M059J (cell line): ENCODE results near the gene SERPINA3. TPM values are rescaled to one million over a fixed set of nuclear protein-coding genes. Genes with fewer than 3 reads are reported as not detected.

Source experiments
- DNase-seq: peaks from one replicate; pipeline ENCODE4 v3.0.0-alpha.2; 2012; ENCODE audit warnings: low read depth
- total RNA-seq: library from RNA; depleted of rRNA; stranded (reverse); fragments of >200 nt; shearing (Covaris generic); gene quantifications from 2 replicates; pipeline ENCODE4 v1.2.3, GENCODE V29; 2014

SERPINA3 gene
- total RNA-seq, 1 experiment from 2014 or later: 0.07 TPM

DNA sequence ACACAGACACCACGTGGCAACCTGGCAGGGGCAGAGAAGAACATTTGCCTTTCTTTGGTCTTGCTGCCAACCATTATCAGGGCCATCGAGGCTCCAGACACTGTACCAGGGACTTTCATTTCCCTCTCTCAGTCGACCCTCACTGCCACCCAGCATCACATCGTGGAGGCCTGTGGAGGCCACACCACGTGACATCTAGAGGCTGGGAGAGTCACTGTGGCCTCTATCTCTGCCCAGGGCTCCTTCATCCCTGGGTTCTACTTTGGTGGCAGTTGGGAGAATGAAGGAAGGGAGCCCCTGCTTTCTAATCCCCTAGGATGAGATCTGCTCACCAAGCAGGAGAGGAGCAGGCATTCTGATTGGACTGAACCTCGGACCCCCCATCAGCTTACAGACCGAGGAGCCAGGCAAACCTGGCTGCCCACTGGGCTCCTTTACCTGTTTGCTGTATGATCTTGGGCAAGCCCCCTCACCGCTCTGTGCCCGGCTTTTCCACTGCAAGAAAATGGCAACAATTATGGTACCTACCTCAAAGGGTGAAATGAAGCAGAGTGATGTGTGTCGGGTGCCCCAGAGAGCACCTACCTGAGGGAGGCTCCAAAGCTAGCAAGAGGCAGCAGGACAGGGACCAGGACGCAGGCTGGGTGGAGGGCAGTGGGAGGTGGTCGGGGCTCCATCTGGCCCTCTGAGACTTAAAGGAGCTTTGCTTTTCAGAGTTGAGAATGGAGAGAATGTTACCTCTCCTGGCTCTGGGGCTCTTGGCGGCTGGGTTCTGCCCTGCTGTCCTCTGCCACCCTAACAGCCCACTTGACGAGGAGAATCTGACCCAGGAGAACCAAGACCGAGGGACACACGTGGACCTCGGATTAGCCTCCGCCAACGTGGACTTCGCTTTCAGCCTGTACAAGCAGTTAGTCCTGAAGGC is 1.8 kb downstream of the SERPINA3 start:
- no peak for DNase-seq

DNA sequence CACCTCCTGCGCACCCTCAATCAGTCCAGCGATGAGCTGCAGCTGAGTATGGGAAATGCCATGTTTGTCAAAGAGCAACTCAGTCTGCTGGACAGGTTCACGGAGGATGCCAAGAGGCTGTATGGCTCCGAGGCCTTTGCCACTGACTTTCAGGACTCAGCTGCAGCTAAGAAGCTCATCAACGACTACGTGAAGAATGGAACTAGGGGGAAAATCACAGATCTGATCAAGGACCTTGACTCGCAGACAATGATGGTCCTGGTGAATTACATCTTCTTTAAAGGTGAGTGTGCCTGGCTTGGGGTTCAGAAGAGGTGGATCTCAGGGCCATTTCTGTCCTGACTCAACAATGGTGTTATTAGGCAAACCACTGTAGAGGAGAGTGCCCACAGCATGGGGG is 2.6 kb downstream of the SERPINA3 start:
- DNase-seq: no peak

DNA sequence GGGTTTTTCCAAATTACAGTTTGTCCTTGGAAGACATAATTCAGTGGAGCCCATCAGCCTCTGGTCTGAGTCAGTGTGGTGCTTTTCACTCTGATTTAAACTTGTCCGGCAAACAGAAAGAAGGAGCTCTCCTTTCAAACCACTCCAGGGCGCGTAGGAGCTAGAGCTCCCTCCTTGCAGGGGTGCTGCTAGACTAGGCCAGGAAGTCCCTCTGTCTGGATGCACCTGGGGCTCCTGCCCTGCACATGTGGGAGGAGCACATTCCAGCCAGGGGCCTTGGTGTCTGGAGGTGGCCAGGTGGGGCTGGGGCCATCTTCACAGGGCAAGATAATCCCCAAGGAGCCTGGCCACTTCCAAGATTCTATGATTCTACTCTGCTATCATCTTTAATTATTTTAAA is 3.1 kb downstream of the SERPINA3 start:
- no peak for DNase-seq

DNA sequence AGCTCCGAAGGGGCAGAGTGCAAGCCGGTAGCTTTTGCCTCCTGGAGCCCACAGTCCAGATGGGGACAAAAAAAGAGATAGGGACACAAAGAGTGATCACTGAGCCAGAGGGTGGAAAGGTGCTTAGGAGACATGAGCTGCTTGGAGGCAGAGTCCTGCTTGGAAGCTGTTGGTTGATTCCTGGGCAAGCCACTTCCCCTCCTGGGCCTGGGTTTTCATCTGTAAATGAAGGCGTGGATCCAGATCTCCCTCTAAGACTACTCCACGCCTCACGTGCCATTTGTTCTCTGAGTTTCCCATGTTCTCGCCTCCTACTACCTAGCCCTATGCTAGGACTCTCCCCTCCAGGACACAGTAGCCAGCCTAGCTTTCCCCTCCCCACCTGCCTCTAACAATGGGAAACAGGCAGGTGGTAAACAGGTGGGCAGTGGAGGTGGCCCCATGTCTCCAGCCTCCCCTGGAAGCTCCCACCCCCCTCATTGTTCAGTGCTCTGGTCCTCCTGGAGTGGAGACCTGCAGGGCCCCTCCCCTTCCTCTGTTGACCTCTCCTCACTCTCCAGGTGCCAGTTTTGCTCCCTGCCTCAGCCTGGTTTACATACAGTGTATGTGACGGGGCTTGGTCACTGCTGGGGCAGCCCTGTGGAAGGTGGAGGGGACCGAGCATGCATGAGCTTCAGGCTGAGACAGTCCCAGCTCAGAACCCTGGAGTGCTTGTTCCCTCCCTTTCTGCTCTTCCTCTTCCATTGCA is 3.8 kb downstream of the SERPINA3 start:
- no peak for DNase-seq

DNA sequence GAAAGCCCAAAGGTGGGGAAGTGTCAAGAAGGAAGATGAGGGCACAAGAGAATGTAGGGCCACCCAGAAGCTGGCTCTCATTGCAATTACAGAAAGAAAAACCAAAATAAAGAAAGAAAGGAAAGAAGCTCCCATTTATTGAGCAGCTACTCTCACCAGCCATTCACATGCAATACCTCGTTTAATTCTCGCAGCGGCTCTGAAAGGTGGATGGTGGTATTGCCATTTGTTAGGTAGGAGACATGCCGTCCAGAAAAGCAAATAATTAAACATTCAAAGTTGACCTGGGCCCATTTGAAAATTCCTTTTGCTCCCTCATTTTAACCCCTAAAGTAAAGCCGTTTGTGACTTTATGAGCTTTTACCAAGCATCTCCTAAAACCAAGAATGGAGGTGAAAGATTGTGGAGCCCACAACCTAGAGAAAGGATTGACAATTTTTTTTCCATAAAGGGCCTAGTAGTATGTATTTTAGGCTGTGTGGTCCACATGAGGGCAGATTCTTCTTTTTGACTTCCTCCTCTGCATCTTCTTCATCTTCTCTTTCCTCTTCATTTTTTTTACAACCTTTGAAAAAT is 5.3 kb downstream of the SERPINA3 start:
- DNase-seq: no peak

DNA sequence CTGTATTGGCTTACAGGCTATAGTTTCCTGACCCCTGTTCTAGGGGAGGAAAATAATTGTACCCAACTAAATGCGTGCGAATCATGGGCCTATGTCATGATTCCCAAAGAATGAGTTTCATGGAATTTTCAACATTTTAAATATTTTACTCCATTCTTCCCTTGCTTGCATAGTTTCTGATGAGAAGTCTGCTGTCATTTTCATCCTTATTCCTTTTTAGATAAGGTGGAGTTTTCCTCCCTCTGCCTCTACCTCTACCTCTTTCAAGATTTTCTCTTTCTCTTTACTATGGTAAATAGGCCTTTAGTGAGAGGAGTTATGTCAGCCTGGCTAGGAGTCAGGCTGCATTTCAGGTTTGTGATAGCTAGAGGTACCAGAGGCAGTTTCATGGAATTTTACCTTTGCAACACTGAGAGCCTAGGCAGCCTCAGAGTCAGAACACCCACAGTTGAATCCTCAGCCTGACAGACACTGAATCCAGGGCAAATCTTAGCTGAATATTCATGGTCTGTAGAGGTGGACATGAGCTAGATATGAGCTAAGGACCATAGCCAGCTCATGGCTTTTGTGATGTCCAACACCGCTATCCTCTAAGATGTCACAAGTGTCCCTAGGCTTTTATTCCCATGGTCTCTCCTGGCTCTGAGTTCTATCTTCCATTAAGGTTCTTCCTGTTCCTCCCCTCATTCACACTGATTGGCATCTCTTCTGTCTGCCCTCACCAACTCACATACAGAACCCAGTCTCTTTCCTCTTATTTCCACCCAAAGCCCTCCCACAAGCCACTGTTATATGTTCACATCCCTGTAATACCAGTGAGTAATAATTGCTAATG is 6.0 kb downstream of the SERPINA3 start:
- DNase-seq: no peak

DNA sequence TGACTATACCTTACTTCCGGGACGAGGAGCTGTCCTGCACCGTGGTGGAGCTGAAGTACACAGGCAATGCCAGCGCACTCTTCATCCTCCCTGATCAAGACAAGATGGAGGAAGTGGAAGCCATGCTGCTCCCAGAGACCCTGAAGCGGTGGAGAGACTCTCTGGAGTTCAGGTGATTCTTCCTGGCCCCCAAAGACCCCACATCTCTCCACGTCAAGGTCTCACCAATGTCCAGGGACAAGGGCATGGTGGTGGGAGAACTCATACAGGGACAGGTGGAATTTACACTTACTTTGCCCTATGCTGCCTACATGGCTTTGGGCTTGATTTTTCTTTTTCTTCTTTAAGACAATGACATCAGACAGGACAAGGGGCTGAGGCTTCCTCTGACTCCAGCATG is 7.1 kb downstream of the SERPINA3 start:
- DNase-seq: no peak

DNA sequence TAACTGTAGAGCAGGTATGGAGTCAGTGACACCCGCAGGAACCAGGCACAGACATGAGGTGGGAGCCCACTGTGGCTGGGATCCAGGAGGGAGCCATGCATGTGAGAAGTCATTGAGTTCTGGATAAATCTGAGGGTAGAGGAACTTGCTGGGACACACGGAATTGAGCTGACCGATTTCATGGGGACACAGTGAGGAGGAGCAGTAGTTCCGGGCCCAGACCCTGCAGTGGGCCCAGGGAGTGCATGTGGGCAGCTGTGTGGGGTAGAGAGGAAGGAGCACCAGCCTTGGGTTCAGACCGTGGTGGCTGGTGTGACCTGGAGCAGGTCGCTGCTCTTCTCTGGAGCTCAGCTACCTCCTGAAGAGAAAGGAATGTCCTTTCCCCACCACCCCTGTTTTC is 8.4 kb downstream of the SERPINA3 start:
- no peak for DNase-seq

DNA sequence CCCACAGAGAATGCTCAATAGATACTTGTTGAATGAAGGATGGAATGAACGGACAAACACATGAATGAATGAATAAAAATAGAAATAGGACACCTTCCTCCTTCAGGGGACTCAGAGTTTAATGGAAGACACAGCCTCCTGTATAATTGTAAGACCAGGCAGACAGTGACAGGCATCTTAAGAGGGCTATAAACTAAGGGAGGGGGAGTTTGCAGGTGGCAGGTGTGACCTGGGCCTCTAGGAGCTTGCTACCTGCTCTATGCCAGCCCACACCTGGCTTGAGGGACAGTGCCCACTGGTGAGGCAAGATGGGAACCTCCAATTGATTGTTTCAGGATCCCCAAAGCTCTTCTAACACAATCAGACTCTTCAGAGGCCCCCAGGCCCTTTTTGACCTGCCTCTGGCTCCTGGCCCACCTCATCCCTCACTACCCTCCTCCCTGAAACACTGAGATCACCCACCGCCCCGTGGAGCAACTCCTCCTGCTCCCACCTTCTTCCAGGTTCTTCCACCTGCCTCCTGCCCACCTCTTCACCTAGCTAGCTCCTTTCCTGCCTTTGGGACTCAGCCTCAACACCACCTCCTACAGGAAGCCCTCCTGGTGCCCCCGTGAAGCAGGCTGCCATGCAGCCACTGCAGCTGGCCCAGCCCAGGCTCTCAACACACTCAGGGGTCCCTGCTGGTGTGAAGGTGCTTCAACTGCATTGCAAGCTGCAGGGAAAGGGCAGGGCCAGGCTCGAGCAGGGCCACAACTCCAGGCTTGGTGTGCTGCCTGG is 9.4 kb downstream of the SERPINA3 start:
- DNase-seq: no peak

DNA sequence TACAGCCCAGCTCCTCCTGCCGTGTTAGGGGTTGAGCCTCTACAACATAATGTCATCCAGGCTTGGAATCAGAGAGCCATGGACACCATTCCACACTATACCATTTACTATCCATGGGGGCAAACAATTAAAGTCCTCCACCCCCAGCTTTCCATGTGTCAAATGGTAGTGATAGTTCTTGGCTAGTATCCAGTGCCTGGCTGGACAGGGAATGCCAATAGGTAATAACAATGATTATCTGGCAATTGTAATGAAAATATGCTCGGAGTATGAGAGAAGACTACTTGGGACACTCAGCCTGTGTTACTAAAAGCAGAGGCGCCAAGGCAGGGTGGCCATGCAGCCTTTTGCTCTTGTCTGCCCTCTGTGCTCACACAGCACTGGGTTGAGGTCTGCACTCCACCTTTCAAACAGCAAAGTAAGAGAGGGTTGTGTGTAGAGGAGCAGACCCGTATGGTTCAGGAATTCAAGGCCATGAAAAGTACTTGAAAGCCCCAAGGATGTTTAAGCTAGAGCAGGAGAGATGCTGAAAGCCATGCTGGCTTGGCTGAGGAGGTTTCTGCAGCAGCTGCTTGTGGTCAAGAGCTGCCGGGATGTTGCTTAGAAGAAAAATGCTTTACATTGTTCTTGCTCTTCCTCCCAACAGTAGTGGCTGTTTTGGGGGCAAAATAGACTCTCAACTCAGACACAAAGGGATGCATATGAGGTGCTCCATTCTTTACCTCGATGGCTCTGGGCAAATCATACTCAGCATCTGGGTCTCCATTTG is 10.6 kb downstream of the SERPINA3 start:
- no peak for DNase-seq

DNA sequence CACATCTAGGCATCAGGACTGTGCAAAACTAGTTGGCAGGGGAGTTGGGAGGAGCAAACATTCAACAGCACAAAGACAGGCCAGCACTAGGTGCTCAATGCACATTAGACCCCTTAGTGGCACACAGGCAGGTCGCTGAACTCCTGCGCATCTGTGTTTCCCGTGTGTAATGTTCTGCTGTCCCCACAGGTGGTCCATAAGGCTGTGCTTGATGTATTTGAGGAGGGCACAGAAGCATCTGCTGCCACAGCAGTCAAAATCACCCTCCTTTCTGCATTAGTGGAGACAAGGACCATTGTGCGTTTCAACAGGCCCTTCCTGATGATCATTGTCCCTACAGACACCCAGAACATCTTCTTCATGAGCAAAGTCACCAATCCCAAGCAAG is 11.2 kb downstream of the SERPINA3 start:
- DNase-seq: no peak

DNA sequence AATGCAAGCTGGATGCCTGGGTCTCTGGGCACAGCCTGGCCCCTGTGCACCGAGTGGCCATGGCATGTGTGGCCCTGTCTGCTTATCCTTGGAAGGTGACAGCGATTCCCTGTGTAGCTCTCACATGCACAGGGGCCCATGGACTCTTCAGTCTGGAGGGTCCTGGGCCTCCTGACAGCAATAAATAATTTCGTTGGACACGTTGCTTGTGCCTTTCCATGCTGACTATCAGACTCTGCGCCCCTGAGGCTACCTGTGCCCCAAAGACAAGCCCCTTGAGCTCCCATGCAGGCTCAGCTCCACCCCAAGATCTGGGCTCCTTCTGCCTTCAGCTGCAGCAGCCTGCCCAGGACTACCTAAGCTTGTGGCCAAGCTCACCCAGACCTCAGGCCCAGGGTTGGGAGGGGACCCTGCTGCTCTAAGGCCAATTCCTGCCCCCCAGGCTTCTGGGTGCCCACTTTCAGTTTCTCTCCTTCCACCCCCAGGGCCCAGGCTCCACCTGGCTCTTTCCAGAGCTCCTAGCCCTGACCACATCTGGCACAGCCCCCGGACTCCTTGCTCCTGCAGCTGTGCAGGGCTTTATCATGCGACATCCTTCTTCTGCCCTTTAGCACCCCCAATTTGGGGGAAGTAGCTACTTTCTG is 11.8 kb downstream of the SERPINA3 start:
- no peak for DNase-seq

DNA sequence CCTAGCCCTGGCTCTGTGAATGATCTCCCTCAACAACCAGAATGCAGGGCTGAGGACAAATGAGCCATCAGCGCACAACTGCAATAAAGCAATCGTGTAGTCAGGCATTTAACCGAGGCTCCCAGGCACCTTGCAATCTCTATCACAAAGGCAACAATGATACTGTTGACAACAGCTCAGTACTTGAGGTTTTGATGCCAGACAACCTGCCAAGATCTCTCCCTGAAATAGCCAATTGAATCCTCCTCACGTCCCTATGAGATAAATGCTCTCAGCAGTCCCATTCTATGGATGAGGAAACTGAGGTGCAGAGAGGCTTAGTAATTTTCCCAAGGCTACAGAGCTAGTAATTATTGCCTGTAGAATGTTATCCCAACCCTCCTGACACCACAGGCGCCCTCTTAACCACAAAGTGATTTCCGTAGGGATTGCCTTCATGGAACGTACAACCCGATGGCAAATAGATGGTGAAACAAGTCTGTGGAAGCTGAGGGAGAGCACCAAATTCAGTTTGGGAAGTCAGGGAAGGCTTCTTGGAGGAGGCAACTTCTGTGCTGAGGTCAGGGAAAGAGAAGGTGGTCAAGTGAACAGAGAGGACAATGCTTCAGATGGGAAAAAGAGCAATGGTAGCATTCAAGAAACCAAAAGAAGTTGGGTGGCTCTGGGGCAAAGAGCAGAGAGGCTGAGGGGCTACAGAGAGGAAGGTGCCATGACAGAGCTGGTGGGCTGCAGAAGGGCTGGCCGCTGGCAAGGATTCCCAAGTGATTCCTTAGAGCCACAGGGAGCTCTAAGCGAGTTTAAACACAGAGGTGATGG is 12.6 kb downstream of the SERPINA3 start:
- DNase-seq: no peak

DNA sequence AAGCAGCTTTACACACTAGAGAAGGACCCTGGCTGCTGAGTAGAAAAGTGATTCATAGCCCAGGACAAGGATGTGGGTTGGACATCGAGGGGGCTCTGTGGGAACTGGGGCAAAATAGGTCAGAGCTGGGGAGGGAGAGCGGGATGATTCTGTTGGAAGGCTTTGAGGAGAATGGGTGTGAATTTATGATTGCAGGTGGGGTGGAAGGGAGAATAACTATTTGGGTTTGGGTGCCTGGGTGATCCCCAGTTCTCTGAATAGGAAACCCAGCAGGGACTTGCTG is 13.1 kb downstream of the SERPINA3 start:
- no peak for DNase-seq

DNA sequence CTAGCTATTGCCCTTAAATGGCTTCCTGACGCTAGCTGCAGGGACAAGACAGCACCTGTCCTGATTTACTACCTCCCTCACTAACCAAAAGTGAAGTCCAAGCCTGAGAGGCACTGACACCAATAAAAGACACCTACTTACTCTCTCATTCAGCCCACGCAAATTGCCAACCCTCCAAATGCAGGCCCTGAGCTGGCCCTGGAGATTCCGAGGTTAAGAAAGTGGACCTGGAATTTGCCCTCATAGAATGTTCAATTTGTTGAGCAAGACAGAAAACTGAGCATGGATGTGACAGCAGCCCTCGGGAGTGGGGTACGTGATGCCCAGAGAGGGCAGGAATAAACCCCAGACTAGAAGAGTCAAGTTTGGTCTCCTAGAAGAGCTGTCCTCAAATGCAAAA is 16.4 kb downstream of the SERPINA3 start:
- DNase-seq: no peak

DNA sequence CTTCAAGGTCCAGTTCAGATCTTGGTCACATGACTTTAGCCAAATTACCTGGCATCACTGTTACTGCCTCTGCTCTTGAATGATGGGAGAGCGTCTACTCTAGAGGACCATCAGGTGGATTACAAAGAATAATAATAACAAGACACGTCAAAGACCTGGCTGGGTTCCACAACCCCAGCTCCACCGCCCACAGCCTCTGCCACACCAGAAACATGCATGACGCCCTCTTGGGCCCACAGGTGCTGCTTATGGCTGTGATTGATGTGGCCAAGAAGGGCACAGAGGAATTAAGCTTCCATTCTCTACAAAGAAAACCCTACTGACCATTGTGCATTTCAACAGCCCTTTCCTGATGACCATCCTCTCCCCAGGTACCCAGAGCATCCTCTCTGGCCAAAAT is 18.2 kb downstream of the SERPINA3 start:
- DNase-seq: no peak

DNA sequence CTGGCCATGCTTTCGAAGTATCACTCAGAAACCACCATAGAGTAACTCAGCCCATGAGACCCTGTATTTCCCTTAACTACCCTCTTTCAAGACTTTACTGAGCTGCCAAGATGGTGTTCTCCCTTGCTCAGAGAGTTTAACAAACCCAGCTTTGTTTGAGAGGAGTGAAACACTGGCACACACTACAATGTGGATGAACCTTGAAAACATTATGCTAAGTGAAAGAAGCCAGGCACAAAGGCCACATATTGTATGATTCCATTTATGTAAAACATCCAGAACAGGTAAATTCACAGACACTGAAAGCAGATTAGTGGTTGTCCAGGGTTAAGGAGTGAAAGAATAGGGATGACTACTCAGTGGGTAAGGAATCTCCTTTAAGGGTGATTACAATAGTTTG is 18.9 kb downstream of the SERPINA3 start:
- no peak for DNase-seq

DNA sequence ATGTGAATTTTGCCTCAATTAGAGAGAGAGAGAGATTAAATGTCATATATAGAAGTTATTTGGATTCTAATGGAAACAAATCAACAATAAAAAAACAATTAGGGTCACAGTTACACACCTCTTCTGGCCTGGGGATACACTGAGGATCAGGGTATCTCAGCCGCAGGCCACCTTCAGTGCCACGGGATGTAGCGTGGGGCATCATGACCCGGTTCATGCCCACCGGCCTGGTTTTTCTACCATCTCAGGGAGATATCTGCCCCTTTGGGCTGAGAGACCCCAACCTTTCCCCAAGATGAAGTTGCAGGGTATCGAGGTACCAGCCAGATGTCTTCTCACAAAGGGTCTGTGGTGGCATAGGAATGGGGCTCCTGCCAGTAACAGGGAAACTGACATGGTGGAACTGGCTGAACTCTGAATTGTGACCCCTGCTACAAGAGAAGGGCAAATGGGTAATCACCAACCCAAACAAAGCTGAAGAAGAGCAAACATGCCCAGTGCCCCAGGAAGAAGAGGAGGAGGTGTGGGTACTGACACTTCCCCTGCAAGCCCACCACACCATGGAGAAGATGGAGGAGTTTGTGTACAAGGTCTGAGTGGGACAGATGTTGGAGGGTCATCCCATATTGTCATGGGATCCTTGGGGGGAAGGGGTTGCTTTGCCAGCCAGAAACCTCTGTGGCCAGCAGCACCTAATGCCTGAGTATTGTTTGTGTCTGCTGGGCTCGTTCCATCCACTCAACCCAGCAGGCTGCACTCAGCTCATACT is 19.5 kb downstream of the SERPINA3 start:
- DNase-seq: no peak

DNA sequence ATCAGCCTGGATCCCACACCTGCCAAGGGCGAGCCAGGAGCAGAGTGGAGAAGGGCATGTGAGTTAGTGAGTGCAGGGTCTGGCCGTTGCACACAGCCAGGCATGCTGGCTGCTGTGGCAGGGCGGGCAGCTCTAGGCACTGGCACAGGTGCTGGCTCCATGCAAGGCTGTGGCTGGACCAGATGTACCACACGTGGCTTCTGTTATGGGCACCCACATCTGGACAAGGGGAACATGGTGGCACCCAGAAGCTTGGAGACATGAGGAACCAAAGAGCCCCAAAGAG is 20.1 kb downstream of the SERPINA3 start:
- DNase-seq: no peak
